ENCODE results near the gene MRPL38.

- TF ChIP-seq CTCF (IDR thresholded peaks at IDR 0.05; ENCODE audit: insufficient read depth, low read depth, low read length) (no peak), EZH2 (IDR thresholded peaks at IDR 0.05; ENCODE audit: insufficient read depth, low read length) (no peak)
These were observed 5.2 kb upstream of the MRPL38 start for GRCh38 chr17:75909812-75910274.

Measured in astrocyte (in vitro differentiated cells and primary cell).